ENCODE results near the gene CSKMT.
A peak's percentile ranks its signal among the peaks of the same experiment; 100 is the strongest.
"Not testable (repeated sequence)": the region's sequence is repeated elsewhere in the genome, so short reads cannot be mapped to it uniquely, and the experiment has no call there.

Gene CSKMT

GRCh38 chr11:62680825-62681240, 15.7 kb downstream of the CSKMT start:
- DNase-seq (ENCODE audit: low read depth) = peak; percentile 86
- no peak overlapping the region for H3K4me3 ChIP-seq (ENCODE audit: low read depth, low read length)

GRCh38 chr11:62682518-62682917, 17.4 kb downstream of the CSKMT start:
- DNase-seq (ENCODE audit: low read depth) = no peak
- H3K4me3 ChIP-seq (ENCODE audit: low read depth, low read length) = no peak overlapping the region

DNA sequence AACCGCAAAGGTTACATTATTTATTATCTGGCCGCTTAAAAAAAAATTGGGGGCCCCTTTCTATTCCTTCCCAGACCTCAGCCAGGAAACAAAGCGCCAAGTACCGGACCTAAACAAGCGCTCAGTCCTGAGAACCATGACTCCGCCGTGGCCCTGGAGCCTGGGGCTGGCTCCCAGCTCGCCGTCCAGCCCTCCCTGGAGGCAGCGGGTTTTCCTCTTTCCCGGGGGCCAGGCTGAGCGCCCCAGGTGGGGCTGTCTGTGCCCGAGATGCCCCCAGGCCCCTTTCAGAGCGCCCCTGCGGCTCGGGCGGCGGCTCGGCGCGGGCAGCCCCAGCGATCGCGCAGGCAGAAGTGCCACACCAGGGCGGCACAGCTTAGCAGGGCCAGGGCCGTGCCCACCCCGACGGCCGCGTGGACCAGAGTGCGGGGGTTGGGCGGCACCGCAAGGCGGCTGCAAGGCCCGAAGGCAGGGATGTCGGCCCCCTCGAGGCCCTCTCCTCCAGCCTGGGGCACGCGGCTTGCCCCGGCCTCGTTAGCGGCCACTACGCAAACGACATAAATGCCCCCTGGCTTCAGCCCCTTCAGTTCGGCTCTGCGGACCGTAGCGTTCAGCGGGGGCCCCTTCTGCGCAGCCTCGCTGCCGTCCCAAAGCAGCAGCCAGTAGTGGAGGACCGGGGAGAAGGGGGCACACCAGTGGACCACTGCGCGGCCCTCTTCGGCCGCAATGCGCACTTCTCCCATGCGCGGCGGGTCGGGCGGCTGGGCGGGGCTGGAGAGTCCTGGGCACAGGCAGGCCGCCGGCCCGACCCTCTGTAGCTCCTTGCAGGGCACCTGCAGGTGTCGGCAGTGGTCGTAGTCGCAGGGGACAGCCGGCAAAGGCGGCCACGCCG, 22.6 kb downstream of the CSKMT start:
- DNase-seq (ENCODE audit: low read depth) = no peak
- H3K4me3 ChIP-seq (ENCODE audit: low read depth, low read length) = no peak overlapping the region

DNA sequence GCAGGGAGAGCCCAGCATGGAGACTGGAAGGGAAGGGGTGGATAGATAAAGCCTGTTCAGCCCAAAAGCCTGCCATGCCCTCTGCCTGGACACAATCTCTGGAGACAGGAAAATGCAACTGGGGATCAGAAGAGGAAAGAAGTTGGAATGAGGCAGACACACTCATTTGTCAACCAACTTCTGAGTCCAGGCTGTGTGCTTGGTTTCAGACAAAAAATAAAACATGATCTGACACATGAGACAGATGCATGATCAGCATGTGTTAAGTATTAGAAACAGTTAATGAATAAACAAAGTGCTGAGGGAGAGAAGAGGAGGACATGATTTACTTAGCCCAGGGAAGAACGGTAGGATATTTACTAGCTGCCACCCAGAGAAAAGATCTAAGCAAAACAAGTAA, 23.4 kb downstream of the CSKMT start:
- no peak for DNase-seq (ENCODE audit: low read depth)
- H3K4me3 ChIP-seq (ENCODE audit: low read depth, low read length) = no peak overlapping the region

- peak; percentile 71 for DNase-seq (ENCODE audit: low read depth)
- no peak within 1 kb of the TSS for H3K4me3 ChIP-seq (ENCODE audit: low read depth, low read length)
Observed at GRCh38 chr11:62689421-62690183, 24.5 kb downstream of the CSKMT start, which contains the start of gene LRRN4CL. TSS of gene LRRN4CL (minus strand) at chr11:62689530. CDS start at chr11:62688508, 1,022 bp downstream.

DNA sequence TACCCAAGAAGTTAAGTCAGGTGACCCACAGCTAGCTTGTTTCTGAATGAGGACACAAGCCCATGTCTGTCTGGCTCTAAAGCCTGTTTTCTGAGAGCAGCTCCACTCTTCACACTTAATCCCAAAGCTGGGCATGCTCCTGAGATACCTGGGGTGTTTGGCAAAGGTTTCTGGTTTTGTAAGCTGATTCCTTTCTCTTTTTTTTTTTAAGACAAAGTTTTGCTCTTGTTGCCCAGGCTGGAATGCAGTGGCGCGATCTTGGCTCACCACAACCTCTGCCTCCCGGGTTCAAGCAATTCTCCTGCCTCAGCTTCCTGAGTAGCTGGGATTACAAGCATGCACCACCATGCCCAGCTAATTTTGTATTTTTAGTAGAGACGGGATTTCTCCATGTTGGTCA, 28.5 kb downstream of the CSKMT start:
- not testable (repeated sequence) for DNase-seq (ENCODE audit: low read depth); H3K4me3 ChIP-seq (ENCODE audit: low read depth, low read length)

DNA sequence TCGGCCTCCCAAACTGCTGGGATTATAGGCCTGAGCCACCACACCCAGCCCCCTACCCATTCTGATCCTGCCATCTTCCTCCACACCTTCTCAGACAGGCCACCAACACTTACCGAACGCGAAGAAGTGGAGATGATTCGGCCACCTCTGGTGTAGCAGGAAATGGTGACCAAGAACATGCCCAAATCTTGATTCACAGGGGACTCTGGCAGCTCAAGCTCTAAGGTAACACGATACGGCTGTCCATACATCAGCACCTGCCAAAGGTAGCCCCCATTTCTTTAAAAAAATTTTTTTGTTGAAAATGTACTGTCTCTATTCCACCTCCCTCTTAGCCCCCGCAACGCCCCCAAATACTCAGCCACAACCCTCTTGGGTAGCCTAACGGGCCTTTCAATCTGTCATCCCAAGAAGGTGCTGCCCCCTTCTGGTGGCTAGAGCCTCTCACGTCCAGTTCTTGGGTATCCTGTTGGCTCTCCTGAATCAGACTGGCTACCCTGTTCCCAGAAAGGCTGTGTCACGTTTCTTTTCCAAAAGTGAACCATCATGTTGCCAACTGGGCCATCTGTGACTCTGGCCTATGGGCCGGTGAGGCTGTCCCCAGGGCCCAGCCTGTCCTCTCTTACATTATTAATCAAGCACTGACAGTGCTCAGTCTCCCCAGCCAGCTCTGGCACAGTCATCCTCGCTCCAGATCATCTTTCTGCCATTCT, 29.5 kb downstream of the CSKMT start:
- no peak overlapping the region for H3K4me3 ChIP-seq (ENCODE audit: low read depth, low read length)
- no peak for DNase-seq (ENCODE audit: low read depth)

GRCh38 chr11:62702246-62702645, 37.1 kb downstream of the CSKMT start:
- DNase-seq (ENCODE audit: low read depth) = no peak
- no peak overlapping the region for H3K4me3 ChIP-seq (ENCODE audit: low read depth, low read length)

DNA sequence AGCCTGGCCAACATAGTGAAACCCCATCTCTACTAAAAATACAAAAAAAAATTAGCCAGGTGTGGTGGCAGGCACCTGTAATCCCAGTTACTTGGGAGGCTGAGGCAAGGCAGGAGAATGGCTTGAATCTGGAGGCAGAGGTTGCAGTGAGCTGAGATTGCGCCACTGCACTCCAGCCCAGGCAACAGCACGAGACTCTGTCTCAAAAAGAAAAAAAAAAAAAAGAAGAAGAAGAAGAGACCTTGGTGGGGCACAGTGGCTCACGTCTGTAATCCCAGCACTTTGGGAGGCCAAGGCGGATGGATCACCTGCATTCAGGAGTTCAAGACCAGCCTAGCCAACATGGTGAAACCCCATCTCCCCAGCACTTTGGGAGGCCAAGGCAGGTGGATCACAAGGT, 38.8 kb downstream of the CSKMT start:
- DNase-seq (ENCODE audit: low read depth); H3K4me3 ChIP-seq (ENCODE audit: low read depth, low read length): not testable (repeated sequence)

GRCh38 chr11:62705413-62705812, 40.3 kb downstream of the CSKMT start:
- DNase-seq (ENCODE audit: low read depth) = no peak
- peak overlapping the region; percentile 61 for H3K4me3 ChIP-seq (ENCODE audit: low read depth, low read length)

GRCh38 chr11:62705880-62706849, 41.1 kb downstream of the CSKMT start:
- DNase-seq (ENCODE audit: low read depth) = peak; percentile 77
- peak overlapping the region; percentile 61 for H3K4me3 ChIP-seq (ENCODE audit: low read depth, low read length)

- peak overlapping the region; percentile 61 for H3K4me3 ChIP-seq (ENCODE audit: low read depth, low read length)
- DNase-seq (ENCODE audit: low read depth) = no peak
Observed at GRCh38 chr11:62706850-62707247, 41.7 kb downstream of the CSKMT start.

- H3K4me3 ChIP-seq (ENCODE audit: low read depth, low read length) = peak within 1 kb of the TSS; percentile 61
- DNase-seq (ENCODE audit: low read depth) = no peak
Observed at GRCh38 chr11:62707277-62707861, 42.3 kb downstream of the CSKMT start, which contains the start of the genes BSCL2 and GNG3. TSS of gene BSCL2 (minus strand) at chr11:62707424. CDS start at chr11:62707195, 229 bp downstream. TSS of gene GNG3 (plus strand) at chr11:62707676. CDS start at chr11:62708296, 620 bp downstream.

- peak overlapping the region; percentile 54 for H3K4me3 ChIP-seq (ENCODE audit: low read depth, low read length)
- no peak for DNase-seq (ENCODE audit: low read depth)
Observed at GRCh38 chr11:62708392-62708791, 43.3 kb downstream of the CSKMT start.

GRCh38 chr11:62708793-62709192, 43.7 kb downstream of the CSKMT start:
- DNase-seq (ENCODE audit: low read depth) = no peak
- H3K4me3 ChIP-seq (ENCODE audit: low read depth, low read length) = peak overlapping the region; percentile 54

- peak overlapping the region; percentile 54 for H3K4me3 ChIP-seq (ENCODE audit: low read depth, low read length)
- peak; percentile 86 for DNase-seq (ENCODE audit: low read depth)
Observed at GRCh38 chr11:62709247-62710000, 44.3 kb downstream of the CSKMT start.

- peak overlapping the region; percentile 54 for H3K4me3 ChIP-seq (ENCODE audit: low read depth, low read length)
- no peak for DNase-seq (ENCODE audit: low read depth)
Observed at GRCh38 chr11:62710001-62710345, 44.9 kb downstream of the CSKMT start.

Data from skeletal muscle cell (primary cell).